ENCODE measurements around the gene RHOB. TPM values are rescaled to one million over a fixed set of nuclear protein-coding genes. Genes with fewer than 3 reads are reported as not detected.
A peak's percentile ranks its signal among the peaks of the same experiment; 100 is the strongest.

RHOB gene
- total and polyA plus RNA-seq, 2 of the 13 experiments (the other 11 are each of a cell fraction or from before 2014, with no cell fraction given), result 192 to 268 TPM

- Histone ChIP-seq H3K4me1 (ENCODE audit: insufficient read depth, low read length) (peaks cover 67% of the 10 kb centered on the region), H3K9ac (ENCODE audit: insufficient read depth, low read depth, low read length) (peak overlapping the region; percentile 99), H3K27ac (ENCODE audit: extremely low read length, insufficient read depth, low read length) (peak overlapping the region; percentile 92), H3K79me2 (ENCODE audit: insufficient read depth, low read length) (peaks cover 39% of the 10 kb centered on the region), H4K20me1 (ENCODE audit: insufficient read depth, low read length) (peaks cover 37% of the 10 kb centered on the region), H2AFZ (ENCODE audit: low read length) (no peak overlapping the region), H3K9me3 (ENCODE audit: low read length) (no peaks in the 10 kb centered on the region), H3K36me3 (replicated peaks in 1 of 2; ENCODE audit: control insufficient read depth in 1 of 2, insufficient read depth in 2 of 2, low read length in 2 of 2) (peaks cover 2 to 14% of the 10 kb centered on the region in 2 experiments; a peak in 4 of 5 replicates), H3K27me3 (ENCODE audit: control insufficient read depth in 1 of 2, insufficient read depth in 2 of 2, low read length in 2 of 2) (no peaks in the 10 kb centered on the region; a peak in 1 of 5 replicates), H3K4me2 (ENCODE audit: low read depth, low read length) (peak overlapping the region; percentile 85), H3K4me3 (replicated peaks in 1 of 3; ENCODE audit: insufficient read depth in 1 of 3, low read depth in 2 of 3, low read length in 3 of 3) (peak overlapping the region; percentile 73 to 97 (median 78))
- intact Hi-C loops (cut with micrococcal nuclease; ENCODE audit: unreplicated experiment) (no loop called here), in situ Hi-C loops (cut with HindIII; ENCODE audit: extremely low pct_ligation_motif_present, low pct_unique_long_range_greater_than_20kb) (loop anchor here (5.0 kb wide), 3 partner anchors 90 to 190 kb away; no protein-coding TSS in a partner anchor)
- no TSS peak for BruUV-seq (replicated peaks)
- ChIA-PET POLR2A (interaction anchor here (0.7 to 18.3 kb wide), 53 partner anchors 10 to 604 kb away, joined by 3 to 1537 read pairs (median 10); partner anchors contain the start of genes GDF7, HS1BP3, LAPTM4A and SDC1), CTCF (ENCODE audit: low intra/inter-chr PET ratio, low total read pairs) (interaction anchor here (1.2 kb wide), 1 partner anchor 195 kb away, joined by 3 read pairs; no protein-coding TSS in a partner anchor)
- ATAC-seq, result peak; percentile 5
- WGBS (ENCODE audit: low lambda C conversion rate), result 2% methylated on average over 44 of the region's 78 CpGs
- FAIRE-seq, result no peak
- no peak for DNase-seq (ENCODE audit: low spot score)
- TF ChIP-seq, protein P1, sequence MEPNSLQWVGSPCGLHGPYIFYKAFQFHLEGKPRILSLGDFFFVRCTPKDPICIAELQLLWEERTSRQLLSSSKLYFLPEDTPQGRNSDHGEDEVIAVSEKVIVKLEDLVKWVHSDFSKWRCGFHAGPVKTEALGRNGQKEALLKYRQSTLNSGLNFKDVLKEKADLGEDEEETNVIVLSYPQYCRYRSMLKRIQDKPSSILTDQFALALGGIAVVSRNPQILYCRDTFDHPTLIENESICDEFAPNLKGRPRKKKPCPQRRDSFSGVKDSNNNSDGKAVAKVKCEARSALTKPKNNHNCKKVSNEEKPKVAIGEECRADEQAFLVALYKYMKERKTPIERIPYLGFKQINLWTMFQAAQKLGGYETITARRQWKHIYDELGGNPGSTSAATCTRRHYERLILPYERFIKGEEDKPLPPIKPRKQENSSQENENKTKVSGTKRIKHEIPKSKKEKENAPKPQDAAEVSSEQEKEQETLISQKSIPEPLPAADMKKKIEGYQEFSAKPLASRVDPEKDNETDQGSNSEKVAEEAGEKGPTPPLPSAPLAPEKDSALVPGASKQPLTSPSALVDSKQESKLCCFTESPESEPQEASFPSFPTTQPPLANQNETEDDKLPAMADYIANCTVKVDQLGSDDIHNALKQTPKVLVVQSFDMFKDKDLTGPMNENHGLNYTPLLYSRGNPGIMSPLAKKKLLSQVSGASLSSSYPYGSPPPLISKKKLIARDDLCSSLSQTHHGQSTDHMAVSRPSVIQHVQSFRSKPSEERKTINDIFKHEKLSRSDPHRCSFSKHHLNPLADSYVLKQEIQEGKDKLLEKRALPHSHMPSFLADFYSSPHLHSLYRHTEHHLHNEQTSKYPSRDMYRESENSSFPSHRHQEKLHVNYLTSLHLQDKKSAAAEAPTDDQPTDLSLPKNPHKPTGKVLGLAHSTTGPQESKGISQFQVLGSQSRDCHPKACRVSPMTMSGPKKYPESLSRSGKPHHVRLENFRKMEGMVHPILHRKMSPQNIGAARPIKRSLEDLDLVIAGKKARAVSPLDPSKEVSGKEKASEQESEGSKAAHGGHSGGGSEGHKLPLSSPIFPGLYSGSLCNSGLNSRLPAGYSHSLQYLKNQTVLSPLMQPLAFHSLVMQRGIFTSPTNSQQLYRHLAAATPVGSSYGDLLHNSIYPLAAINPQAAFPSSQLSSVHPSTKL (CRISPR knock-in tag; IDR thresholded peaks at IDR 0.05), result peak; percentile 16
- TF ChIP-seq NFIB (CRISPR knock-in tag; IDR thresholded peaks at IDR 0.05; ENCODE audit: borderline replicate concordance) (peak; percentile 87; the same call in 1 of the 2 replicates), TFDP1 (CRISPR knock-in tag; IDR thresholded peaks at IDR 0.05; ENCODE audit: borderline replicate concordance) (peak; percentile 6; the same call in 1 of the 2 replicates), MXD3 (CRISPR knock-in tag; IDR thresholded peaks at IDR 0.05) (peak; percentile 0; the same call in 1 of the 2 replicates), NFKB2 (CRISPR knock-in tag; IDR thresholded peaks at IDR 0.05; ENCODE audit: borderline replicate concordance) (peak; percentile 63; the same call in 1 of the 2 replicates), ZBTB7B (CRISPR knock-in tag; IDR thresholded peaks at IDR 0.05) (0 out of 2 replicates have a peak, but pooled peaks have one; percentile 32), ZNF143 (CRISPR knock-in tag; IDR thresholded peaks at IDR 0.05) (no peak)
- TF ChIP-seq, protein P2, sequence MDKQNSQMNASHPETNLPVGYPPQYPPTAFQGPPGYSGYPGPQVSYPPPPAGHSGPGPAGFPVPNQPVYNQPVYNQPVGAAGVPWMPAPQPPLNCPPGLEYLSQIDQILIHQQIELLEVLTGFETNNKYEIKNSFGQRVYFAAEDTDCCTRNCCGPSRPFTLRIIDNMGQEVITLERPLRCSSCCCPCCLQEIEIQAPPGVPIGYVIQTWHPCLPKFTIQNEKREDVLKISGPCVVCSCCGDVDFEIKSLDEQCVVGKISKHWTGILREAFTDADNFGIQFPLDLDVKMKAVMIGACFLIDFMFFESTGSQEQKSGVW (CRISPR knock-in tag; IDR thresholded peaks at IDR 0.05; ENCODE audit: borderline replicate concordance), result 0 out of 2 replicates have a peak, but pooled peaks have one; percentile 38
- TF ChIP-seq, protein P3, sequence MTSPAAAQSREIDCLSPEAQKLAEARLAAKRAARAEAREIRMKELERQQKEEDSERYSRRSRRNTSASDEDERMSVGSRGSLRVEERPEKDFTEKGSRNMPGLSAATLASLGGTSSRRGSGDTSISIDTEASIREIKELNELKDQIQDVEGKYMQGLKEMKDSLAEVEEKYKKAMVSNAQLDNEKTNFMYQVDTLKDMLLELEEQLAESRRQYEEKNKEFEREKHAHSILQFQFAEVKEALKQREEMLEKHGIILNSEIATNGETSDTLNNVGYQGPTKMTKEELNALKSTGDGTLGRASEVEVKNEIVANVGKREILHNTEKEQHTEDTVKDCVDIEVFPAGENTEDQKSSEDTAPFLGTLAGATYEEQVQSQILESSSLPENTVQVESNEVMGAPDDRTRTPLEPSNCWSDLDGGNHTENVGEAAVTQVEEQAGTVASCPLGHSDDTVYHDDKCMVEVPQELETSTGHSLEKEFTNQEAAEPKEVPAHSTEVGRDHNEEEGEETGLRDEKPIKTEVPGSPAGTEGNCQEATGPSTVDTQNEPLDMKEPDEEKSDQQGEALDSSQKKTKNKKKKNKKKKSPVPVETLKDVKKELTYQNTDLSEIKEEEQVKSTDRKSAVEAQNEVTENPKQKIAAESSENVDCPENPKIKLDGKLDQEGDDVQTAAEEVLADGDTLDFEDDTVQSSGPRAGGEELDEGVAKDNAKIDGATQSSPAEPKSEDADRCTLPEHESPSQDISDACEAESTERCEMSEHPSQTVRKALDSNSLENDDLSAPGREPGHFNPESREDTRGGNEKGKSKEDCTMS (CRISPR knock-in tag; conservative IDR thresholded peaks at IDR 0.05), result no peak
- TF ChIP-seq, protein P4, sequence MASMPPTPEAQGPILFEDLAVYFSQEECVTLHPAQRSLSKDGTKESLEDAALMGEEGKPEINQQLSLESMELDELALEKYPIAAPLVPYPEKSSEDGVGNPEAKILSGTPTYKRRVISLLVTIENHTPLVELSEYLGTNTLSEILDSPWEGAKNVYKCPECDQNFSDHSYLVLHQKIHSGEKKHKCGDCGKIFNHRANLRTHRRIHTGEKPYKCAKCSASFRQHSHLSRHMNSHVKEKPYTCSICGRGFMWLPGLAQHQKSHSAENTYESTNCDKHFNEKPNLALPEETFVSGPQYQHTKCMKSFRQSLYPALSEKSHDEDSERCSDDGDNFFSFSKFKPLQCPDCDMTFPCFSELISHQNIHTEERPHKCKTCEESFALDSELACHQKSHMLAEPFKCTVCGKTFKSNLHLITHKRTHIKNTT (CRISPR knock-in tag; IDR thresholded peaks at IDR 0.05), result 0 out of 2 replicates have a peak, but pooled peaks have one; percentile 42
These were observed 767 bp downstream of the RHOB start for GRCh38 chr2:20447437-20448245.
